ENCODE measurements around the gene OR51V1. TPM values are rescaled to one million over a fixed set of nuclear protein-coding genes. Genes with fewer than 3 reads are reported as not detected.

Gene OR51V1
- total and polyA plus RNA-seq, 2 of the 13 experiments (the other 11 are each of a cell fraction or from before 2014, with no cell fraction given) = not detected

DNA sequence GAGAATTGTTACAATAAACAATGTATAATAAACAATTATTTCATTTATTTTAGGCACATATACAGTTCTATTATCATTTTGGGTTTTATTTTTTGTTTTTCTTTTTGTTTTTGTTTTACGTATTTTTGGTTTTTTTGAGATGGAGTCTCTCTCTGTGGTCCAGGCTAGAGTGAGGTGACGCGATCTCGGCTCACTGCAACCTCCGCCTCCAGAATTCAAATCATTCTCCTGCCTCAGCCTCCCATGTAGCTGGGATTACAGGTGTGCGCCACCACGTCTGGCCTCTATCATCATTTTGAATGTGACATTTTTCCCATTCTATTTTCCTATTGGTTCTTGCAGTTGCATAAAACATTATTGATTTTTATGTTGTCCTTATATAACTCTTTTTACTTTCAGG, 25.5 kb downstream of the OR51V1 start:
- intact Hi-C loops (cut with micrococcal nuclease; ENCODE audit: unreplicated experiment) = no loop called here
- Histone ChIP-seq H3K9ac (ENCODE audit: insufficient read depth, low read depth, low read length) (no peak overlapping the region), H3K27me3 (ENCODE audit: control insufficient read depth in 1 of 2, insufficient read depth in 2 of 2, low read length in 2 of 2) (peaks cover 0 to 7% of the 10 kb centered on the region in 2 experiments; a peak in 3 of 5 replicates), H3K9me3 (ENCODE audit: low read length) (no peaks in the 10 kb centered on the region), H3K36me3 (replicated peaks in 1 of 2; ENCODE audit: control insufficient read depth in 1 of 2, insufficient read depth in 2 of 2, low read length in 2 of 2) (no peaks in the 10 kb centered on the region), H4K20me1 (ENCODE audit: insufficient read depth, low read length) (no peaks in the 10 kb centered on the region), H3K79me2 (ENCODE audit: insufficient read depth, low read length) (no peaks in the 10 kb centered on the region), H3K4me1 (ENCODE audit: insufficient read depth, low read length) (no peaks in the 10 kb centered on the region), H3K4me3 (replicated peaks in 1 of 3; ENCODE audit: insufficient read depth in 1 of 3, low read depth in 2 of 3, low read length in 3 of 3) (no peak overlapping the region), H2AFZ (ENCODE audit: low read length) (no peak overlapping the region), H3K4me2 (ENCODE audit: low read depth, low read length) (no peak overlapping the region), H3K27ac (ENCODE audit: extremely low read length, insufficient read depth, low read length) (no peak overlapping the region)
- no TSS peak for BruUV-seq (replicated peaks)
- FAIRE-seq (no peak), DNase-seq (ENCODE audit: low spot score) (no peak), ATAC-seq (no peak)
- in situ Hi-C loops (cut with HindIII; ENCODE audit: extremely low pct_ligation_motif_present, low pct_unique_long_range_greater_than_20kb) = no loop called here
- POLR2A ChIA-PET = no interaction called here
- WGBS (ENCODE audit: low lambda C conversion rate) = 29% methylated on average over 7 of the region's 7 CpGs
- CTCF ChIA-PET (ENCODE audit: low intra/inter-chr PET ratio, low total read pairs) = no interaction called here
- TF ChIP-seq, protein P1, sequence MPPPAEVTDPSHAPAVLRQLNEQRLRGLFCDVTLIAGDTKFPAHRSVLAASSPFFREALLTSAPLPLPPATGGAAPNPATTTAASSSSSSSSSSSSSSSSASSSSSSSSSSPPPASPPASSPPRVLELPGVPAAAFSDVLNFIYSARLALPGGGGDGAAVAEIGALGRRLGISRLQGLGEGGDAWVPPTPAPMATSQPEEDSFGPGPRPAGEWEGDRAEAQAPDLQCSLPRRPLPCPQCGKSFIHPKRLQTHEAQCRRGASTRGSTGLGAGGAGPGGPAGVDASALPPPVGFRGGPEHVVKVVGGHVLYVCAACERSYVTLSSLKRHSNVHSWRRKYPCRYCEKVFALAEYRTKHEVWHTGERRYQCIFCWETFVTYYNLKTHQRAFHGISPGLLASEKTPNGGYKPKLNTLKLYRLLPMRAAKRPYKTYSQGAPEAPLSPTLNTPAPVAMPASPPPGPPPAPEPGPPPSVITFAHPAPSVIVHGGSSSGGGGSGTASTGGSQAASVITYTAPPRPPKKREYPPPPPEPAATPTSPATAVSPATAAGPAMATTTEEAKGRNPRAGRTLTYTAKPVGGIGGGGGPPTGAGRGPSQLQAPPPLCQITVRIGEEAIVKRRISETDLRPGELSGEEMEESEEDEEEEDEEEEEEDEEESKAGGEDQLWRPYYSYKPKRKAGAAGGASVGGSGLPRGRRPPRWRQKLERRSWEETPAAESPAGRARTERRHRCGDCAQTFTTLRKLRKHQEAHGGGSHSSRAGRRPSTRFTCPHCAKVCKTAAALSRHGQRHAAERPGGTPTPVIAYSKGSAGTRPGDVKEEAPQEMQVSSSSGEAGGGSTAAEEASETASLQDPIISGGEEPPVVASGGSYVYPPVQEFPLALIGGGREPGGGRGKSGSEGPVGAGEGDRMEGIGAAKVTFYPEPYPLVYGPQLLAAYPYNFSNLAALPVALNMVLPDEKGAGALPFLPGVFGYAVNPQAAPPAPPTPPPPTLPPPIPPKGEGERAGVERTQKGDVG (CRISPR knock-in tag; IDR thresholded peaks at IDR 0.05; ENCODE audit: borderline replicate concordance) = no peak
- TF ChIP-seq, protein P2, sequence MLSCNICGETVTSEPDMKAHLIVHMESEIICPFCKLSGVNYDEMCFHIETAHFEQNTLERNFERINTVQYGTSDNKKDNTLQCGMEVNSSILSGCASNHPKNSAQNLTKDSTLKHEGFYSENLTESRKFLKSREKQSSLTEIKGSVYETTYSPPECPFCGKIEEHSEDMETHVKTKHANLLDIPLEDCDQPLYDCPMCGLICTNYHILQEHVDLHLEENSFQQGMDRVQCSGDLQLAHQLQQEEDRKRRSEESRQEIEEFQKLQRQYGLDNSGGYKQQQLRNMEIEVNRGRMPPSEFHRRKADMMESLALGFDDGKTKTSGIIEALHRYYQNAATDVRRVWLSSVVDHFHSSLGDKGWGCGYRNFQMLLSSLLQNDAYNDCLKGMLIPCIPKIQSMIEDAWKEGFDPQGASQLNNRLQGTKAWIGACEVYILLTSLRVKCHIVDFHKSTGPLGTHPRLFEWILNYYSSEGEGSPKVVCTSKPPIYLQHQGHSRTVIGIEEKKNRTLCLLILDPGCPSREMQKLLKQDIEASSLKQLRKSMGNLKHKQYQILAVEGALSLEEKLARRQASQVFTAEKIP (CRISPR knock-in tag; IDR thresholded peaks at IDR 0.05; ENCODE audit: borderline replicate concordance) = no peak
- TF ChIP-seq SMARCC2 (IDR thresholded peaks at IDR 0.05) (no peak), NFIB (CRISPR knock-in tag; IDR thresholded peaks at IDR 0.05; ENCODE audit: borderline replicate concordance) (no peak), FOSL2 (CRISPR knock-in tag; IDR thresholded peaks at IDR 0.05) (no peak), MXD4 (CRISPR knock-in tag; IDR thresholded peaks at IDR 0.05) (no peak), ZNF430 (CRISPR knock-in tag; IDR thresholded peaks at IDR 0.05) (no peak), HNF4G (IDR thresholded peaks at IDR 0.05; ENCODE audit: borderline replicate concordance, low read depth, low read length) (no peak), HNF4G (CRISPR knock-in tag; IDR thresholded peaks at IDR 0.05; ENCODE audit: borderline replicate concordance, low read depth) (no peak)
- TF ChIP-seq, protein P3, sequence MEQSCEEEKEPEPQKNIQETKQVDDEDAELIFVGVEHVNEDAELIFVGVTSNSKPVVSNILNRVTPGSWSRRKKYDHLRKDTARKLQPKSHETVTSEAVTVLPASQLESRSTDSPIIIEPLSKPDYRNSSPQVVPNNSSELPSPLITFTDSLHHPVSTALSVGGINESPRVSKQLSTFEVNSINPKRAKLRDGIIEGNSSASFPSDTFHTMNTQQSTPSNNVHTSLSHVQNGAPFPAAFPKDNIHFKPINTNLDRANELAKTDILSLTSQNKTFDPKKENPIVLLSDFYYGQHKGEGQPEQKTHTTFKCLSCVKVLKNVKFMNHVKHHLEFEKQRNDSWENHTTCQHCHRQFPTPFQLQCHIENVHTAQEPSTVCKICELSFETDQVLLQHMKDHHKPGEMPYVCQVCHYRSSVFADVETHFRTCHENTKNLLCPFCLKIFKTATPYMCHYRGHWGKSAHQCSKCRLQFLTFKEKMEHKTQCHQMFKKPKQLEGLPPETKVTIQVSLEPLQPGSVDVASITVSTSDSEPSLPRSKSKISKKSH (CRISPR knock-in tag; IDR thresholded peaks at IDR 0.05; ENCODE audit: borderline replicate concordance) = no peak
- TF ChIP-seq, protein P4, sequence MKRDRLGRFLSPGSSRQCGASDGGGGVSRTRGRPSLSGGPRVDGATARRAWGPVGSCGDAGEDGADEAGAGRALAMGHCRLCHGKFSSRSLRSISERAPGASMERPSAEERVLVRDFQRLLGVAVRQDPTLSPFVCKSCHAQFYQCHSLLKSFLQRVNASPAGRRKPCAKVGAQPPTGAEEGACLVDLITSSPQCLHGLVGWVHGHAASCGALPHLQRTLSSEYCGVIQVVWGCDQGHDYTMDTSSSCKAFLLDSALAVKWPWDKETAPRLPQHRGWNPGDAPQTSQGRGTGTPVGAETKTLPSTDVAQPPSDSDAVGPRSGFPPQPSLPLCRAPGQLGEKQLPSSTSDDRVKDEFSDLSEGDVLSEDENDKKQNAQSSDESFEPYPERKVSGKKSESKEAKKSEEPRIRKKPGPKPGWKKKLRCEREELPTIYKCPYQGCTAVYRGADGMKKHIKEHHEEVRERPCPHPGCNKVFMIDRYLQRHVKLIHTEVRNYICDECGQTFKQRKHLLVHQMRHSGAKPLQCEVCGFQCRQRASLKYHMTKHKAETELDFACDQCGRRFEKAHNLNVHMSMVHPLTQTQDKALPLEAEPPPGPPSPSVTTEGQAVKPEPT (CRISPR knock-in tag; IDR thresholded peaks at IDR 0.05; ENCODE audit: low read depth) = no peak
- TF ChIP-seq, protein P5, sequence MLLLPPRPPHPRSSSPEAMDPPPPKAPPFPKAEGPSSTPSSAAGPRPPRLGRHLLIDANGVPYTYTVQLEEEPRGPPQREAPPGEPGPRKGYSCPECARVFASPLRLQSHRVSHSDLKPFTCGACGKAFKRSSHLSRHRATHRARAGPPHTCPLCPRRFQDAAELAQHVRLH (CRISPR knock-in tag; IDR thresholded peaks at IDR 0.05; ENCODE audit: borderline replicate concordance, low read depth) = no peak

Data from HepG2 (cell line).